GM18499 (cell line): ENCODE data around the gene POPDC2.

Source experiments
- ATAC-seq: cut with Tn5 transposase; IDR thresholded peaks from one replicate; pipeline ENCODE4 v1.9.1; 2021; ENCODE audit warnings: moderate number of reproducible peaks; ENCODE audit not compliant: insufficient read depth, unreplicated experiment

Gene POPDC2

GRCh38 chr3:119672776-119673175, 12.4 kb upstream of the POPDC2 start:
- no peak for ATAC-seq

DNA sequence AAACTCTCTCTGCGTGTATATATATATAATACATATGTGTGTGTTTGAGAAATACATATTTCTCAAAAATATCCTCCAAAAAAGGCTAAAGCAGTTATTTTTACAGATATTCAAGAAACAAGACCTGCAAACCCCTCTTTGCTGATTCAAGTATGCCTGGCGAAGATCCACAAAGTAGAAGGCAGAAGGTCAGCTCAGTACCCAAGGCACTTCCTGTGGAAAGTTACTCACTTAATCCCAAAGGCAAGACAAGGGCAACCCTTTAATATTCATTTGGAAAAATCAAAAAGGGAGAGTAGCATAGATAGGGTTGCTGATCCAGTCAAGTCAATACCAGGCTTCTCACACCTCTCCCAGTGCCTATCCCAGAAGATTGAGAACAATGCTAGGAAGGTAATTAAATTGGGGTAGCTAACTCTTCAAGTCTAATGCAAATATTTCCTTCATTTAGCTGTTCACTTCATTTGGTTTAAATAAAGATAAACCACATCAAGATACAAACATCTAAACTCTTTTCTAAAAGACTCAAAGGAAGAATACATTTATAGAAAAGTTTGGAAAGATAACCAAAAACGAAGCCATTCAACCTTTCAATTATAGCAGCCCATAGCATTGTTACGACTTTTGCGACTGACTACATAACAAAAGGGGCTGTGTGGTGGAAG, 9.6 kb upstream of the POPDC2 start:
- ATAC-seq = no peak

DNA sequence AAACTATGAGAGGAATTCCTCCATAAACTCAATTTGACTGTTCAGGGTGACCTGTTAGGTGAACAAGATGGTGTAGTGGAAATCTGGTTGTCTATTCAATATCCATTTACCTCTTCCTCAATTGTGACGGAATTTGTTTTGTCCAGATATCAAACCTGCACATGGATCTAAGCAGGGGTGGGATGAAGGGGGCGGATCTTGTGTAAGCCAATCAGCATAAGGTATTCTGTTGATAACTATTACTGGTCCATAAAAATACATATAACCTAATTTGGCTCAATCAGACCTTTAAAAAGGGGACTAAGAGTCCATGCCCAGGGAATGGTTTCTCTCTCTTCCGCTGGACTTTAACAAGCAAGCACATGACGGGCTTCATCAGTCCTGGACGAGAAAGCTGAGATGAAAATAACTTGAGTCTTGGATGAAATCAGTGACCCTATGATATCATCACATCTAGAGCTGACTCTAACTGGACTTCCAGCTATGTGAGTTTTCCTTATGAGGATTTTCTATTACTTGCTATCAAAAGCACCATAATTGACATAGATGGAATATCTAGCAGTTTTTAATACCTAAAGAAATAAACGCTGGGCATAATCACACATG, 5.7 kb upstream of the POPDC2 start:
- ATAC-seq = no peak

DNA sequence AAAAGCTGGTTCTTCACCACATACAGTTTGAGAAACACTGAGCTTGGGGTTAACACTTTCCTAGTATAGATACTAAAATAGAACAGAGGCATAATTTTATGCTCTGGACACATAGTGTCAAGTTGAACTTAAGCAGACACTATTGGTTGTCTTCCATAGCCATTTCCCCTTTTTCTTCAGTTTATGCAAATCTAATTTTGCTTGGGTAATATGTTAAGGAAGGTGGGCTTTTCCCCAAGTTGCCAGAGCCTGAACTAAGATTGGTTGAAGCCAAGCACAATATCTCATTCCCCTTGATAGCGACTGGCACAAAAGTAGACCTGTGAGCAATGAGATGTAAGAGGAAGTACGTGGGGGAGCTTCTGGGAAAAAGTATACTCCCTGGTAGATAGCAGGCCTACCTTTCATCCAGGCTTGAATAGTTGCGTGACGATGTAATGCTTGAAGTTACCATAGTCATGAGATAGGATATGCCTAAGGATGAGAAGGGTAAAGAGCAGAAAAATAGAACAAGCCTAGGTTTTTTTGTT, 4.5 kb upstream of the POPDC2 start:
- ATAC-seq = no peak

- no peak for ATAC-seq
Observed at GRCh38 chr3:119664370-119664769, 4.0 kb upstream of the POPDC2 start.

- ATAC-seq = no peak
Observed at GRCh38 chr3:119663885-119664284, 3.5 kb upstream of the POPDC2 start.

DNA sequence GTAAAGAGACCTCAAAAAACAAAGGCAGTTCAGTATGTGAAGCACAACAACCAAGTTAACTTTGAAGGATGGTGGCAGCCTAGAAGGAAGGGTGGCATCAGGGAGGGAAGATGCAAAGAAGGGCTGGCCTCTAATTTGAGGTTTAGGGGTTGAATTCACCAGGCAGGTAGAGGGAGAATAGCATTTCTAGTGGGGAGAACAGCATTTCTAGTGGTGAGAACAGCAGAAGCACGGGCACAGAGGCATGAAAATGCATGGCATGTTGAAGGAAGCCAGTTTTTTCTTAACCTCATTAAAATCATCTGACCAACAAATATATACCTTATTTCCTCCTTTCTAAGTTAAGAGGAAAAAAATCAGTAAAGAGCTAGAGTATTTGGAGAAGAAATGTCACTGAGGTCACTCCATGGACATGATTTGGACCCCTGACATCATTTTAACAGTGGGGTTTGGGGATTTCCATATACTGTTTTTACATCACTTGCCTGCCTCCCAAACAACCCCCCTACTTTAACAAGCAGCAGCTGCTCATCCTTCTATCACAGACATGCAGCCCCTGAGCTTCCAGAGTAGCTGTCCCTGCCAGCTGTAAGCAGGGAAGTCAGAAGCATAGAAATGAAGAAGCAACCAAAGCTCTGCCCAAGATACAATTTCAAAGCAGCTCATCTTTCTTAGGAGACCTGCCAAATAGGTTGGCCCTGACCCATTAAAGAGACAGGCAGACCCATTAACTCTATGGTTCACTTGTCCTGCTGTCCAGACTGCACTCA, 2.4 kb upstream of the POPDC2 start:
- no peak for ATAC-seq

GRCh38 chr3:119659606-119660291, 640 bp downstream of the POPDC2 start:
- ATAC-seq = no peak

DNA sequence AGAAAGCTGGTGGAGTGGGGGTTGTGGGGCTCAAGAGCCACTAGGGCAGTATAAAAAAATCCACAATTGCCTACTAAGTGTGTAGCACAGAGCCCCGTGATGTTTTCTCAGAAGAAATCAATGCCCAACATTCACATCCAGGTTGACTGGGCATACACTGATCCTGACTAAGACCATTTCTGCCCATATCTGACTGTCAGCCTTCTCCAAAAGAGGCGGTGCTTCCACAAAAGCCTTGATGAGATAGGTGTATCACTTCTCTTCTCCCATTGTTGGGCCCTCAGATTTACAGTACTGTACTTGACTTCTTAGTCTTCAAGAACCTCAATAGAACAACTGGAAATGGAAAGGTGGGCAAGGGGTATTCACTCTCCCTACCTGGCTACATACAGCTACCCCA, 1.4 kb downstream of the POPDC2 start:
- no peak for ATAC-seq

GRCh38 chr3:119657887-119658702, 2.3 kb downstream of the POPDC2 start:
- no peak for ATAC-seq

GRCh38 chr3:119653876-119654275, 6.5 kb downstream of the POPDC2 start:
- ATAC-seq = no peak

DNA sequence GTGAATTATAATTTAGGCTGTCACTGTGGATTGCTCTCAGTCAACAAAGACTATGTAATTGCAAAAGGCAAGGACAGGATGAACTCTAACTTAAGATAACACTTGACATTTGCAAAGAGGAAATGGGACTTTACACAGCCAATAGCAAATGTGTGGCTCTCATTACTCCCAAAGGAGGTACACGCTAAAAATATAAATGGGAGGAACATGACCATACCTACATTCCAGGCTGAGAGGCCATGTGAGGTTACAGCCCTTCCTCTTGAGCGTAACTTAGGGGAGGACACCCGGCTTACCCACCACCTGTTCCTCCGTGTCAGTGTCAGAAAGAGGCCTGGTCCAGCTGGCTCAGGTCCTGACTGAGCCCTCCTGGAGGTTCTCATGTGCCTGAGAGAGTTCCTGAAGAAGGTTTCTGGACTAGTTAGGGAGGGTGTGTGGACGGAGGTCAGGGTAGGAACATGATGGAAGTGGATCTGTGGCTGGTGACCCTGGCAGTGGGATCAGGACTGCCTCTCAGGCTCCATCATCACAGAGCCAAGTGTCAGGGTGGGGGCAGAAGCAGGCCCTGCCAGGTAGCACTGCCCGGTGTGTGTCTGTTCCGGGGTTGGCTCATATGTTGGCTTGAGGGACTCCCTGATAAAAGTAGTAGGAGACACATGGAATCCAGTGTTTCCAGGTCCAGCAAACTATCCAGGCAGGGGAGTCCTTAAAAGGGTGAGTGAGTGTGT, 7.9 kb downstream of the POPDC2 start:
- no peak for ATAC-seq

GRCh38 chr3:119649761-119650160, 10.6 kb downstream of the POPDC2 start:
- no peak for ATAC-seq

- ATAC-seq = no peak
Observed at GRCh38 chr3:119647843-119648575, 12.4 kb downstream of the POPDC2 start.

- ATAC-seq = no peak
Observed at GRCh38 chr3:119647171-119647570, 13.2 kb downstream of the POPDC2 start.

DNA sequence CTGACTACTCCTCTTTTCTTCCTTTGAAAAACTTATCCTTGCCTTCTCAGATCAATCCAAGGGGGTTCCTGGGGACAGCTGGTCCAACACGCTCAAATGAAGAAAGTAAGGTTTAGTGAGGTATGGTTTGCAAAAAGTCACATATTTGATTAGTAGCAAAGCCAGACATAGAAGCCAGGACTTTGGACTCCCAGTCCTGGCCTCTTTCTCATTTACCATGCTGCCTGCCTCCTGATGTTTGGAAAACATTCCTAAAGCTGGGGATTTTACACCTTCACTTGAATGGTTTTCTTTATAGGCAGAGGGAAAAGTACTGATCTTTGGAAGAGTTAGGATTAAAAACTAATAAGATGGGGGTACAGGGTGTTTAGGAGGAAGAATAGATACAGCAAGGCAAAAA, 14.6 kb downstream of the POPDC2 start:
- no peak for ATAC-seq

DNA sequence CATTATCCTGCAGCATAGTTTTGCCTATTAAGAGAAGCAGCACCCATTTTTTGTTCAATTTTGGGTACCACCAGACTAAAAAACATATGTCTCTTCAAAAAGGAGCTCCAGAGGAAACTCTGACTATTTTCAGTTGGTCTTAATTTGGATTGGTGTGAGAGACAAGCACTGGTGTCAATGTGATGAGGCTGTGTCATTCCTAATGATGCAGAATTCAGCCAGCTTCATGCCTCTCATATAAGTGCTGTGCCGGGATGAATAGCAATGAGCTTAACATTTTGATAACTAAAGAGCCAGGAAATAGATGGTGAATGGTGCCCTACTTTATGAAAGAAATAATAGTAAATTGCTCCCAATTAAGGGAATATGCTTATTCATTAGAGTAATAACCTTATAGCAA, 15.9 kb downstream of the POPDC2 start:
- ATAC-seq = no peak

DNA sequence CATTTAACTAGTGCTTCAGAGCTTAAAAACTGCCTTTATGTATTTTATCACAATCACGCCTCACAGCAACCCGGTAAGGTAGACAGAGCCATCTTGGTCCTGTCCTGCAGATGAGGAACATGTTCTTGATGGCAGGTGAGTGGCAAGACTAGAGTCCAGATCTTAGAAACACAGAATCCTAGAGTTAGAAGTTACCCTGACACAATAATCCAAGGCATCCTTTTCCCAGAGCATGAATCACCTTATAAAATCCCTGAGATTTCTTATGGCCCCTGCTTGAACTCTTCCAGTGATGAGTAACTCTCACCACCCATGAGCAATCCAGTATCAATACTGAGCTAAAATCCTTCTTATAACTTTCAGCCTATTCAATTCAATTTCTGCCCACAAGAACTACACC, 16.9 kb downstream of the POPDC2 start:
- ATAC-seq = no peak
